NCI-H1694 (cell line): ENCODE results near the gene HRH3.

Experiments used
- DNase-seq: peaks from one replicate; lab custom pipeline; 2025; lab: John Stamatoyannopoulos, UW

The HRH3 gene

GRCh38 chr20:62215020-62215990, 4.8 kb downstream of the HRH3 start:
- DNase-seq, result no peak

DNA sequence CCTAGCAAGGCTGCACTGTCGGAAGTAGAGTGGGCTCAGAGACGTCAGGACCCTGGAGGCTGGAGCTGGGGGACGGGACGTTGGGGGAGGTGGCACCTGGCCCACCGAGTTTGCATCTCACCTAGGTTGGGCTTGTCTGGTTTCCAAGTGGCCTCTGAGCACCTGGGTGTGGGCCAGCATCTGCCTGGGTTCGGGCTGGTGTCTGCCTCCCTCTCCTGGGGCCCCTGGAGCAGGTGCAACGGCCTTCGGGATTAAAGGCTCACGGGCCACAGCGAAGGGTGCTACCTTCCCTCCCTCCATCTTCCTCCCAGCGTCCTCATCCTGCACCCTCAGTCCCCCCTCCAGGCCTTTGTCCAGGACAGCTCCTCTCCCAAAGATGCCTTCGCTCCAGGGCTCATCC, 6.0 kb downstream of the HRH3 start:
- DNase-seq, result no peak

DNA sequence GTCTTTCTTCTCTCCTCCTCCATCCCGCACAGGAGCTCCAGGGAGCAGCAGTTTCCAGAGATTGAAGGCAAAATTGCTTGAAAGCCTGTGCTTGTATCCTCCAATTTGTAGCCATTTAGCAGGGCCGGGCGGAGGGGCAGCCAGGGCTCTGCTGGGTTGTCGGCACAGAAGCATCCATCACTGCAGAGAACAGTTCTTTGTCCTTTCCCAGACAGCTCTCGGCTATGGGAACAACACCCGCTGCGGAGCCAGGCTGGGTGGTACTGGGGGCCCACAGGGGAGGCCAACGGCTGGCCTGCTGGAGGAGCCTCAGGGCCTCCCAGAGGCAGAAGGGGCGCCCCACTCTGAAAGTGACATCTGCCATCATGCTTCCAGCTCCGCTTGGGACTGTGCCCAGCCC, 7.8 kb downstream of the HRH3 start:
- no peak for DNase-seq

GRCh38 chr20:62211769-62212288, 8.2 kb downstream of the HRH3 start:
- no peak for DNase-seq

GRCh38 chr20:62211216-62211615, 8.9 kb downstream of the HRH3 start:
- DNase-seq, result no peak

DNA sequence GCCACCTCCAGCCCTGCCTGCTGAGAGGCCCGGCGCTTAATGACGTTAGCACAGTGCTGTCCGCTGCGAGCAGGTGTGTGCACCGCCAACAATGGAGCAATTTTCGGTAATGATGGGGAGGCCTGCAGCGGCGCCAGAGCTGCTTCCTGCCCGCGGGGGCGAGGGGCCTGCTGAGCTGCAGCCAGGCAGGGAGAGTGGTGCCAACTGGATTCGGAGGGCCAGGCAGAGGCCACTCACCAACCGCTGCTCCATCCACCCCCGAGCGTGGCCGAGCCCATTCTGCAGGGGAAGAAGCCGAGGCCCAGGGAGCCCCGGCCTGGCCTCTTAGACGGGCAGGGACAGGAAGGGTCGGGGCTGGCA, 9.6 kb downstream of the HRH3 start:
- no peak for DNase-seq

- DNase-seq, result no peak
These were observed 10.1 kb downstream of the HRH3 start for GRCh38 chr20:62209850-62210495.

- no peak for DNase-seq
These were observed 11.0 kb downstream of the HRH3 start for GRCh38 chr20:62208795-62209755.

DNA sequence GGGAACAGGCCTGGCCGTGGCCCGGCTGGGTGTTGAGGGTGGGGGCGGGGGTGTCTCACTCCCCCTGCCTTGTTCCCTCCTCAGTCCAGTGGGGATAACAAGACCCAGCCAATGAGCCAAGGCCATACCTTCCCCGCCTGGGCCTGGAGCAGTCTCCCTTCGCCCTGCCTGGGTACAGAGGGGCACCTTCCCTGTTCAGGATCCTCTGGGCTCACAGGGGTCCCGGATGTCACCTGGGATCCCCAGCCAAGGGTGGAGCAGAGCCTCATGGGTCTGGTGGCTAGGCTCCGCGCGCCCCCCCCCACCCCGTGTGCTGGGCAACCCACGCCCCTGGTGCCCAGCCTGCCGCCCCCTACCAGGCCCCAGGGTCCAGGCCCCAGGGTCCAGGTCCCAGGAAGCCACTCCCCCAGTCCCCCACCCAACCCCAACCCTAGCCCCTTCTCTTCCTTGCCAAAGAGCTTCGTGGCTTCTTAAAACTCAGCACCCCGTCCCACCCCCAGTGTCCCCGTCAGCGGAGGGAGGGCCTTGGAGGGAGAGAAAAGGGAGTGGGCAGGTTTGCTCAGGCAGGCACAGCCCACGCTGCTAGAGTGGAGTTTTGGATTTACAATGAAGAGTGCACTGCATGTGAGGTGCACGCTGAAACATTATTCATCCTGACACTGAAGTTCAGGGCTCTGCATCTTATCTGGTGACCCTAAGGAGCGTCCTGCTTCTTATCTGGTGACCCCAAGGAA, 11.8 kb downstream of the HRH3 start:
- no peak for DNase-seq

- no peak for DNase-seq
These were observed 13.7 kb downstream of the HRH3 start for GRCh38 chr20:62206388-62206775.

DNA sequence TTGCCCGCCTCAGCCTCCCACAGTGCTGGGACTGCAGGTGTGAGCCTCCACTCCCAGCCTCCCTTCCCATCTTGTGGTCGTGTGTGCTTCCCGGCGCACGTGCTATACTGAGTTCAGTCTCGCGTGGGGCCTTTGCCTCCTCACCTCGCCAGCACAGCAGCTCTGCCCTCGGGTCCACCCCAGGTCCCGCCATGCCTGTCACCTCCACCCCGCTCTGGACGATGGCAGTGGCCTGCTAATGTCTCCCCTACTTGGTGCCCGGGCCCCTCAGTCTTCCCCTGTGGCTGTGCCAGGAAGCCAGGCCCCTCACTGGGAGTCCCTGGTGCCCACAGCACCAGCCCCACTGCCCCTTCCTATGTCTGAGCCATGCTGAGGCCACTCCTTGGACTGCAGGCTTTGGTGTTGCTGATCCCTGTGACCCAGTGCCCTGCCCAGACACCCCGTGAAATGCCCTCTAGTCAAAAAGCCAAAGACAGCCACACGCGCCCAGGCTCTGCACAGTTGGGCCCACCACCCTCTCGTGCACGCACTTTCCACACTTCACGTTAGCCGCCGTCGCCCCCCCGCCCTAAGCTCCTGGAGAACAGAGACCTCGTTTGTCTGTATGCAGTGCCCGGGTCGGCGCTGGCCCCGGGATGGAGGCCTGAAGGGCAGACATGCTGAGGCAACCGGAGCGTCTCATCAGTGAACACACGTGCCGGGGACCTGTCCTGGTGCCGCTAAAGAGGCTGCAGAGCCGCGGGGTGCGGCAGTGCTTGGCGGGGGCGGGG, 14.3 kb downstream of the HRH3 start:
- DNase-seq, result no peak

DNA sequence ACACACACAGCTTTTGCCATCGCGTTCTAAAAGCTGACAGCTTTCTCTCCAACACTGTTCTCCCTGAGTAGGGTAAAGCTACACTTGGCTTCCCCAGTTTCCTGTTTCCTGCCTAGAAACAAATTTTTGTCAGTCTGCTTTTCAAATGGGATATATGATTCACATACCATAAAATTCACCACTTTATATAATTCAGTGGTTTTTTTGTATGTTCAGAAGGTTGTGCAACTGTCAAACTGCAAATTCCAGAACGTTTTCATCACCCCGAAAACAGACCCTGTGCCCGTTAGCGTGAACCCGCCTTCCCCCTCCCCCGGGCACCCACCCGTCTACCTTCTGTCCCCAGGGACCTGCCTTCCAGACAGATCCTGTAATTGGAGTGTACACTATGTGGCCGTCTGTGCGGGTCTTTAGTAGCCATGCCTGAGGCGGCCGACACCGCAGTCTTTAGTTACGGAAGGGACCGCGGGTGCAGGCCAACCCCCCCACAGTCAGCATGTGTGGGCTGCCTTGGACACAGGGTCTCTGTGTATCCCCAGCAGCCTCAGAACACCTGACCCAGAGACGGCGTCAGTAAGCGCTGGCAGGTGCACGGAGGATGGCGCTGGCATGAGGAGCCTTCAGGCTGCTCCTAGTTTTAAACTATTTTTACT, 16.6 kb downstream of the HRH3 start:
- no peak for DNase-seq

DNA sequence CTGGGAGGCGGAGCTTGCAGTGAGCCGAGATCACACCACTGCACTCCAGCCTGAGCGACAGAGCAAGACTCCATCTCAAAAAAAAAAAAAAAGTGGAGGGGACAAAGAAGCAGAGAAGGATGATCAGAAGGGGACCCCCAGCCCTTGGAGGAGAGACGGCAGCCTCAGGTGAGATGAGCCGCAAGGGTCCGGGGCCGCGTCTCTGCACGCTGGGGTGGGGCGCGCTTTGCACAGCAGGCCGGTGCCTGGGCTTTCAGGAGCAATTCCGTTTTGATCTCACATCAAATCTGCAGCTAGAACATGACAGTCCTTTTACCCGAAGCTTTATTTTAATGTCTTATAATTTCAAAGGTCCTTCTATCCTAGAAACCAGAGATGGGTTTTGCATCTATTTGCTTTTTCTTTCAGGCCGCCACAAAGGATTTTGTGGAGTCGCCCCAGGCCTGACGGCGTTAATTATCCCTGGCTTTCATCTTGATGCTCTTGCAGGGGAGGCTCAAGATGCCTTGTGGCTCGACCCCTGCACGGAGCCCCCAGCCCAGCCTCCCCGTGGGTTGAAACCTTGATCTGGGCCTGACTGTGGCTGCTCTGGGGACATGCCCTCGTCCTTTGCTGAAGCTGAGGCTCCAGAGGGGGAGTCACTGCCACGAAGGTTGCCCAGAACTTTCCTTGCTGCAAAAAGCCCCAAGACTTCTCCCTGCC, 17.3 kb downstream of the HRH3 start:
- DNase-seq, result no peak

GRCh38 chr20:62202083-62202395, 18.0 kb downstream of the HRH3 start:
- DNase-seq, result no peak

DNA sequence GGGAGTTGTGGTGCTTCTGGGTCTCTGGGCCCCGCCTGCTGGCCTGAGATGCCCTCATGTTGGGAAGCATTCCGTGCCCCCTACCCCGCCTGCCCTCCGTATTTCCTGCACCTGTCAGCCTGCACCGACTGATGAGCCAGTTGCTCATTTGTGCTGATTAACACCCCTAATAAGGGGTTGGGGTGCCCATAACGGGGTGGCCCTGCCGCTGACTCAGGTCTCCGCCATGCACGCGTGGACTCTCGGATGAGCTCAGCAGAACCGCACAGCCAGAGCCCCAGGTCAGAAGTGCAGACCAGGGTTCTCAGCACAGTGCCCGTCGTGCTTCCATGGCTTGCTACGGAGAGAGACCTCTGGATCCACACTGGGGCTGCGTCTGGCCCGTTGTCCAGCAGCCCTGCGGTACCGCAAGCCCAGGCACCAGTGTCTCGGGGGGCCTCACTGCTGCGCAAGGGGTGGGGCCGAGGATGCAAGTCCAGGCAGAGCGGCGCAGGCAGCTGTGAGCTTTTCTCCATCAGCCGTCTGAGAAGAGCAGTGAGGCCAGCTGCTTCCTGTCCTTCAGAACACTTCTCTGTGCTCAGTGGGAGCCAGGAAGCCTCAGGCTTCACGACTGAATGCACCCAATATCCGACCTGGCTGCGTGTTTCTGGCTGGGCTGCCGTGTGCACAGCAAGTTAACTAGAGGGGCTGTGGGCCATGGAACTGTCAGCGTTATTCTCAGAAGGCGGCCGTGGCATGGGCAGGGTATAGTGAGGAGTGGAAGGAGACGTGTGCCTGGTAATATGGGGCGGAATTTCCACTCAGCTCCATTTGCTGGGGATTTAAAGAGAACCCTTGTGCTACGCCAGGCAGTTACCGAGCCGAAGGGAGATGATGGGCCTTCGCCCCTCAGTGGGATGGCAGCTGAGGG, 18.6 kb downstream of the HRH3 start:
- peak; percentile 56 for DNase-seq

- DNase-seq, result no peak
These were observed 19.4 kb downstream of the HRH3 start for GRCh38 chr20:62200491-62201172.

- DNase-seq, result no peak
These were observed 21.1 kb downstream of the HRH3 start for GRCh38 chr20:62198931-62199330.

GRCh38 chr20:62198496-62198895, 21.6 kb downstream of the HRH3 start:
- DNase-seq, result no peak
